Activated CD8-positive, alpha-beta memory T cell treated with anti-CD3 and anti-CD28 coated beads, Interleukin-2, amount 50 U/mL, for 24 hours (primary cell): ENCODE measurements around the gene TAGLN2.
"Not testable (repeated sequence)": the region's sequence is repeated elsewhere in the genome, so short reads cannot be mapped to it uniquely, and the experiment has no call there.

Experiments
- DNase-seq: peaks from one replicate; pipeline ENCODE4 v3.0.0-alpha.2; 2020; ENCODE audit errors: extremely low read depth

The TAGLN2 gene

DNA sequence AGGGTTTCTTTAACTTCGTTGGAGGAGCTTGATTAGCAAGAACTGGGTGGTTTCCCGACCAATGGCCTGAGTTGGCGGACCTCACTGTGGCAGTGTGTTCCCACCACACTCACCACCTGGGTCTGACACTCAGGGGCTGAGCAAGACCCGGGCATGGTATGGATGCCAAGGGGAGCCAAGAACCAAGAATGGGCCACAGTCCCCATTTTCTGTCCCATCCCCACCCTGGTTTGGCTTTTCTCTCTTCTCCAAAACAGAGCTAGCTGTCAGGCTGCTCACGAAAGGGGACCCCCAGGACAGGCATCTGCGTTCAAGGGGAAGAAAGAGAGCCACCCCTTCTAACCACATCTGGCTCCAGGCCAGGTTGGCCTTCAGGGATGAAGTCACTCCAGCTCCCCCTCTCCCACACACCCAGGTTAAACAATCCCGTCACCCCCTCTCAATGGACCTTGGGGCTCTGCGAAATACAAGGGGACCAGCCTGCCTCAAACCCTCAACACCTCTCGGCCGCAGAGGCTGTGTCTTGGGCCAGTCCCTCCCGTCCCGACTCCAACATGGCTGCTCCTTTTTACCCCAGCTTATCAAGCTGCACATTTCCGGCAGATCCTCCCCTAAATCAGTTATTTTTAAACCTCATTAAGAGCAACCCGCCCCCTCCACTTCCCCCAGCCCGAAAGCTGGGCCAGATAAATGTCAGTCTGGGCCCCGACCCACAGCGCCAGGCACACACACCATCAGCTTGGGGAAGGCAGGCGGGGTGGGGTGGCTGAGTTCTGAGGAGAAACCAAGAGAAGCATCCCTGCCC is 3.4 kb downstream of the TAGLN2 start:
- DNase-seq, result no peak

DNA sequence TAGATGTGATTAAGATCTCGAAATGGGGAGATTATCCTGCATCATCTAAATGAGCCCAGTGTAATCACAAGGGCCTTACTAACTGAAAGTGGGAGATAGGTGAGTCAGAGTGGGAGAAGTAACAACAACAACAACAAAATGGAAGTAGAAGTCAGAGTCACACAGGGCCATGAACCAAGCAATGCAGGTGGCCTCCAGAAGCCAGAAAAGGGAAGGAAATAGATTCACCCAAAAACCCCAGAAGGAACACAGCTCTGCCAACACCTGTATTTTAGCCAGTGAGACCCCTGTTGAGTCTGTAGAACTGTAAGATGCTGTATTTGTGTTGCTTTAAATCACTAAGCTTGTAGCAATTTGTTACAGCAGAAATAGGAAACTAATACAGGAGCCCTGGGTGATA is 4.1 kb downstream of the TAGLN2 start:
- DNase-seq, result no peak

- no peak for DNase-seq
Observed at GRCh38 chr1:159920651-159921050, 4.7 kb downstream of the TAGLN2 start.

- no peak for DNase-seq
Observed at GRCh38 chr1:159920202-159920601, 5.1 kb downstream of the TAGLN2 start.

- no peak for DNase-seq
Observed at GRCh38 chr1:159919236-159919865, 6.0 kb downstream of the TAGLN2 start.

GRCh38 chr1:159918352-159919200 is 6.7 kb downstream of the TAGLN2 start:
- no peak for DNase-seq

DNA sequence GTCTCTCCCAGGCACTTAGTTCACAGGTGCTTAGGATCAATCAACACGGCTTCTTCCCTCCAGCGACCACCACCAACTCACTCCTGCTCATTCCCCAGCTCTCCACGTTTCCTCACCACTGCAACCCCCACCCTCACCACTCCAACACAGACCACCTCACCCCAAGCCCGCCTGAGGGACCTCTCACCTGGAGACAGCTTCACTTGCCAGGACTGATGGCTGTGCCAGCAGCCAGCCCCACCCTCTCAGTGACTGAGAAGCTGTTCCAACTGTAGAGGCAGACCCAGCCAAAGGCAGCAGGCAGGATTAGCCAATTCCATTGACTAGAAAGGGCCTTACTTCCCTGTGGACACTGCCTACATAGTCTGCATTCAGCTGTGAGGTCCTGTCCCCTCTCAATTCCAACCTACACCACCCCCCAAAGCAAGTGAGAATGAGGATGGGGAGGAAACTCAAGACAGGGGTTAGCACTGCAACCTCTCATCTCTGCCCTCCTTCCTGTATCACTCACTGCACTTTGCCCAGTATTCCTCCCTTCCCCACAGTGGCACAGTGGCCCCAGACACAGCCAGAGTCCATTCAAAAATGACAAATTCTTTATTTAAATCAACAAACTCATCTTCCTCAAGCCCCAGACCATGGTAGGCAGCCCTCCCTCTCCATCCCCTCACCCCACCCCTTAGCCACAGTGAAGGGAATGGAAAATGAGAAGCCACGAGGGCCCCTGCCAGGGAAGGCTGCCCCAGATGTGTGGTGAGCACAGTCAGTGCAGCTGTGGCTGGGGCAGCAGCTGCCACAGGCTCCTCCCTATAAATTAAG is 7.6 kb downstream of the TAGLN2 start:
- no peak for DNase-seq

- no peak for DNase-seq
Observed at GRCh38 chr1:159916242-159917051, 8.9 kb downstream of the TAGLN2 start.

DNA sequence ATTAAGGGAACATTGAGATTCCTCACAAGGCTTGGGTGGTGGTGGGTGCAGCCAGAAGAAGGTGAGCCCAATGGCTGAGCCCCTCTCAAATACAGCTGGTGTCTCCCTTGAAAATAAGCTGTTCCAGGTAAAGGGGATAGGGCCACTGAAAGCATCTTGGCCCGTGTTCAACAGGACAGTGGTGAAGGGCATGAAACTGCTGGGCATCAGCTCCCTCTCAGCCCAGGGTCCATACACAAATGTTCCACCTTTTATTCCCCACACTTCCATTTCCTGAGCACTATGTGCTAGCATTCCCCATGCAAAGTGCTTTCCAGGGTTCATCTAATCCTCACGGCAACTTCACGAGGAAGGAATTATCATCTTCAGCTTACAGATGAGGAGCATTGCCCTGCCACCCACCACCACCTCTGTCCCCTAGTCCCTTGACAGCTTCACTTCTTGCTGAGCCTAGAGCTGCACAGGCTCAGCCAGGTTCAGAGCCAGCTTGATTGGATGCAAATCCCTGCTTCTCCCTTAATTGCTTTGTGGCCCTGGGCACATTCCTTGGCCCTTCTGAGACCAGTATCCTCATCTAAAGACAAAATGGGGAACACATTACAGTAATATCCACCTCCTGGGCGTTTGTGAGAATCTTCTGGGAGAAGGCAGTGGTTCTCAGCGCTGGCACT is 9.6 kb downstream of the TAGLN2 start:
- DNase-seq, result no peak

DNA sequence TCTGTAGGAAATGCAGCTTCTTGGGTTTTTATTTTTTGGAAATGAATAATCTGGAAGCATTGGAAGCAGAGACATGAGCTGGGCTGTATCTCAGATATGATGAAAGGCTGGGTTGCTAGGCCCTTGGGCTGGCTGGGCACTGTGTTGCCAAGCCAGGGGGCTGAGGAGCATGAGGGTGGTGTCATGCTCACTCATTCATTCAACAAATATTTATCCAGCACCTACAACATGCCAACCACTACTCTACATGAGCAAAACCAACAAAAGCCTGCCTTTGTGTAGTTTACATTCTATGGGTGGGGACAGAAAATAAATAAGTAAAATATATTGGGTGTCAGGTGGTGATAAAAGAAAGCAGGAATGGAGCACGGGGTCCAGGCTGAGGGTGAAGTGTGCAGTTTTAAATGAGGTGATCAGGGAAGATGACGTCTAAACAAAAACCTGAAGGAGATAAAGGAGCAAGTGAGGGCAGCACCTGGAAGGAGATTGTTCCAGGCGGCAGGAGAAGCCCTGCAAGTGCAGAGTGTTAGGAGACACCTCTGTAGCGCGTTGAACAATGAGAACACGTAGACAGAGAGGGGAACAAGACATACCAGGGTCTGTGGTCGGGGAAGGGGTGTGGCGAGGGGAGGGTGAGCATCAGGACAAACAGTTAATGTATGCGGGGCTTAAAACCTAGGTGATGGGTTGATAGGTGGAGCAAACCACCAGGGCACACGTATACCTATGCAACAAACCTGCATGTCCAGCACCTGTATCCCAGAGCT is 10.9 kb downstream of the TAGLN2 start:
- DNase-seq, result no peak

- DNase-seq, result no peak
Observed at GRCh38 chr1:159913451-159914192, 11.7 kb downstream of the TAGLN2 start.

DNA sequence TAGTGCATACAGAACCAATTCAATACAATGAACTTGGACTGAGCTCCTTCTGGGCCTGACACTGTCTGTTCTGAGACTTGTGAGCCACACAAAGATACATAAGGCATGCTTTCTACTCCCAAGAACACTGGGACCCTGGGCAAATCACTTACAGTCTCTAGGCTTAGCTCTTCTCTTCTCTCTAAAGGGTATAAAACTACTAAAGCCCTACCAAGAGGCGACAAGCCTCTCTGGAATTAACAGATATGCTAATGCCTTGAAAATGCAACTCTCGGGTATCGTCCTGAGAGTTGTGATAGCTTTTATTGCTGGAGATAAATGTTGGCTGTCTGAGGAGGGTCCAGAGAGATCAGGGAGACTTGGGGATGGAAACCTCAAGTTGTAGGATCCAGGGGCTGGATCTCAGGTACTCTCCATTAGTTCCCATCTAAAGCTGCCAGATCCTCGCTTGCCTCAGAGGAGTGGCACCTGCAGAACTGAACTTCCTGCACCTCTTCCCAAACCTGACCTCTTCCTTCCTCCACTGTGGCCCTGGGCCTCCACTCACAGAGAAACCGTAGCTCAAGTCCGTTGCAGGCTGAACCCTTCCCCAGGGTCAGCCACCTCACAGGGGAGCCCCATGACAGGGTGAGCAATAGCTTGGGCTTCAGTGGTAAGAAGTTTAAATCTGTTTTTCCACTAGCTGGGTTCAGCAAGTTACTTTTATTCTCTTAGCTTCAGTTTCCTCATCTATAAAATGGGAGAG is 13.8 kb downstream of the TAGLN2 start:
- no peak for DNase-seq

DNA sequence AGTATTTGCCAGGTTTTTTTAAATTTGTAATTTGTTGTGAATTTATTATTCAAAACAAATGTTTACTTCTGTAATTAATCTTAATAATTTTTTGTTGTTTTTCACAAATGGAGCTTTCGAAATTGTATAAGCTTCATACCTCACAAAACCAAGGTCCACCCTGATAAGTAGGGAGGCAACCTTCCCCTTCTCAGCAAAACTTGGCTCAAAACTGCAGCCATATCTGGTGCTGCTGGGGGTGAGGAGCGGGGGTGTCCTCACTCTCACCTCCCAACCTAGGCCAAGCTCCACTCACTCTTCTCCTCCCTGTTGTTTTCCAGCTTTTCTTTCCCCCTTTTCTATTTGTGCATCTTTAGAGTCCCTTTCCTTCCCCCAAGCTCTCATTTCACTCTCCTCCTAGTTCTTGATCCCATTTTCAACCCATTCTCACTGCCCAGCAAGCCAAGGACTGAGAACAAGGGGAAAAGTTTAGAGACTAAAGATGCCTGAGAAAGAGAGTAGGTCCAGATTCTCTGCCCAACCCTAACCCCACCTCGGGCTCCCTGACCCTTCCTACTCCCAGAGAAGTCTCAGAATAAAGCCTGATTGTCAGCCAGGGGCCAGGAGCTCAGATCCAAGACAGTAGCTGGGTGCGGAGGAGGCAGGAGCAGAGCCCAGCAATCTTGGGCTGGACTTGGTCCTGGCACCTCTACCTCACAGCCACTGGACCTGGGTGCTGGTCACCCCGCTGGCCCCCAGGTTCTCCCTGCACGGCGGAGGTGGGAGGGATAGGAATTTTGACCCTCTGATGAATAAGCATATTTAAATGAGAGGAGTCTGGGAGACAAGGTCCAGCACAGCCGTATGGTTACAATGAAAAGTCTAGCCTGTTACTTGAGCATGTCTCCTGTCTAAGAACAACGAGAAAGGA is 17.0 kb downstream of the TAGLN2 start:
- no peak for DNase-seq

- no peak for DNase-seq
Observed at GRCh38 chr1:159906960-159907359, 18.3 kb downstream of the TAGLN2 start.

DNA sequence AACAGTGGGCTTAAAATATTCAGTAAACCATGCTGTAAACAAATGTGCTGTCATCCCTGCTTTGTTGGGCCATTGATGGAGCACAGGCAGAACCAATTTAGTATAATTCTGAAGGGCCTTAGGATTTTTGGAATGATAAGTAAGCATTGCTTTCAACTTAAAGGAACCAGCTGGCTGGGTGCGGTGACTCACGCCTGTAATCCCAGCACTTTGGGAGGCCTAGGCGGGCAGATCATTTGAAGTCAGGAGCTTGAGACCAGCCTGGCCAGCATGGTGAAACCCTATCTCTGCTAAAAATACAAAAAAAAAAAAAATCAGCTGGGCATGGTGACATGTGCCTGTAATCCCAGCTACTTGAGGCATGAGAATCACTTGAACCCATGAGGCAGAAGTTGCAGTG is 21.3 kb downstream of the TAGLN2 start:
- not testable (repeated sequence) for DNase-seq

GRCh38 chr1:159902541-159902940 is 22.8 kb downstream of the TAGLN2 start:
- DNase-seq, result no peak

DNA sequence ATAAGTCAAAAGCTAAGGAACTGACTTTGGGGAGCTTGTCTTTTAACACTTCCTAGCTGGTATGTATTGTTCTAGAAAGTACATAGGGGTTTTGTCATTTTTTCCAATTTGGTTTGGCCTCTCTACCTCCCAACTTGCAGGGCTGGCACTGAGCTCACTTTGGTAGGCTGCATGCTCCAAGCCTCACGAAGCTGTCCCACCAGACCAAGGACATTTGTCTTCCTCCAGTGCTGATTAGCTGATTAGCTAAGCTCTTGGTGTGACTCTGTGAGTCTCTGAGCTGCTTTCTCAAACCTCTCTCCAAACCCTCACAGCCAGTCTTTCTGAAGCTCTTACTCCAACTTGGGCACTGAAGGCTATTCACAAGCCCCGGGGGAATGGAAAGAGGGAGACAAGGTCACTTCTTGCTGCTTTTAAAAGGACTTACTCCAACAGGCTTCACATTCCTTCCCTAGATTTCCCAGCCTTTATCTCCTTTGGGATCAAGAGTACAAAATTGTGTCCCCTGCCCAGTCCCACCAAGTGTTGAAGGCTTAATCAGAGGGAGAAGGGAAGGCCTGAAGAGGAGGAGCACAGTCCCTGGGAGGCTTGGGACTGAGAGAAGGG is 24.4 kb downstream of the TAGLN2 start:
- no peak for DNase-seq
